GM12873 (cell line): ENCODE results near the gene COIL.

Source experiments
- CTCF ChIP-seq: IDR thresholded peaks from 2 replicates; pipeline ENCODE4 v1.5.1; 2012; ENCODE audit warnings: low read depth, mild to moderate bottlenecking, moderate library complexity, low read length, control low read depth; ENCODE audit not compliant: insufficient read depth; ENCODE audit errors: missing control alignments

The COIL gene

DNA sequence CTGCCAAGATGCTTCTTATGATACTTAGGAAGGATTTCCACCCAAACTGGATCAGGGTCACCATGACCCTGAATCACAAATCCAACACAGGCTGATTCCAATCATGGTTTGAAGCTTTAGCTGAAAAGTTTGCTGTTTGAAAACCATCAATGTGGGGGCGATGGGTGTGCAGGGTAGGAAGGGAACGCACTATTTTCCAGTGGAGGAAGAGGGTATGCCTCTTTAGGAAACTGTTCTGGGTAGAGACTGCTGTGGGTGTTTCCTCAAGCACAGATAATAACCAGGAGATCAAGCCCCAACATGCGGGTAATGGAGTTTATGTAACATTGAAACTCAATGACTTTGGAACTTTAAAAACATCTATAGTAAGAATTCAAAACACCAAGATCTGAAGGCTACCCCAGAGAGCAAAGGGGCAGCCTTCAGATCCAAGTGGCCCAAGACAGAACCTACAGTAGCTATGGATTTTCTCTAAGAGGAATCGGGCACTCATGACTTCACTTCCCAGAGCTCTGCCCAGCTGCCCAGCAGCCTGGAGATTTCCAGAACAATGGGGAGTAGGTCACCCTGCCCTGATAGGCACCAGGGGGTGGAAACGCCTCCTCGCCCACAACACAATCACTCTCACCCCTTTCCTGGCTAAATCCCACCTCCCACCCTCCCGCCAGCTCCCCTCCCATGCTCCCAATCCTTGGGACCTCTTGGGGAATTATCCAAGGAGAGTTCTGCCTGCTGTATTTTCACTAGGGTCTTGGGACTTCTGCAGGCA, 69.8 kb downstream of the COIL start:
- no peak for TF ChIP-seq CTCF

- no peak for TF ChIP-seq CTCF
These were observed 70.5 kb downstream of the COIL start for GRCh38 chr17:56890390-56890789.
